ENCODE results near the gene RNF208. TPM values are rescaled to one million over a fixed set of nuclear protein-coding genes. Genes with fewer than 3 reads are reported as not detected.

Gene RNF208
- total RNA-seq, 1 donor from 2014 or later: not detected

DNA sequence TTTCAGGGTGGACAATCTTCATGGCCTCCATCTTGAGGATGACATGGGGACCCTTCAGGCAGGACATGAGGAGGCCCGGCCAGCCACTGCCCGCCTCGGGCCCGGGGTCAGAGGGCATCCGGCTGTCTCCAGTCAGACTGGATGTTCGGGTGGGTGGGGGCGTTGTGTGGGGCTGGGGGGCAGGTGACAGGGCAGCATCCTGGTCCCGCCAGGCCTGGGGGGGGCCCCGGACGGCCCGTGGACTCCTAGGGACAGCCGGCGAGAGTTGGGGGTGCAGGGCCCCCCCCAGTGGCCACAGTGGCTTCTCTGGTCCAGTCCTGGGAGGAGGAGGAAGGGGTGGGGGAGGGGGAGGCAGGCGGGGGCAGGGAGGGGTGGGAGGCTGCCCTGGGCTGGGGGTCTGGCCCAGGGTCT lies 940 bp downstream of the RNF208 start:
- Histone ChIP-seq H3K4me3 (ENCODE audit: low read depth, low read length) (no peak overlapping the region), H3K36me3 (ENCODE audit: control insufficient read depth, insufficient read depth, low read length) (peaks cover 4% of the 10 kb centered on the region), H3K27me3 (ENCODE audit: control insufficient read depth, insufficient read depth, low read length) (no peaks in the 10 kb centered on the region)
- TF ChIP-seq, protein P1, sequence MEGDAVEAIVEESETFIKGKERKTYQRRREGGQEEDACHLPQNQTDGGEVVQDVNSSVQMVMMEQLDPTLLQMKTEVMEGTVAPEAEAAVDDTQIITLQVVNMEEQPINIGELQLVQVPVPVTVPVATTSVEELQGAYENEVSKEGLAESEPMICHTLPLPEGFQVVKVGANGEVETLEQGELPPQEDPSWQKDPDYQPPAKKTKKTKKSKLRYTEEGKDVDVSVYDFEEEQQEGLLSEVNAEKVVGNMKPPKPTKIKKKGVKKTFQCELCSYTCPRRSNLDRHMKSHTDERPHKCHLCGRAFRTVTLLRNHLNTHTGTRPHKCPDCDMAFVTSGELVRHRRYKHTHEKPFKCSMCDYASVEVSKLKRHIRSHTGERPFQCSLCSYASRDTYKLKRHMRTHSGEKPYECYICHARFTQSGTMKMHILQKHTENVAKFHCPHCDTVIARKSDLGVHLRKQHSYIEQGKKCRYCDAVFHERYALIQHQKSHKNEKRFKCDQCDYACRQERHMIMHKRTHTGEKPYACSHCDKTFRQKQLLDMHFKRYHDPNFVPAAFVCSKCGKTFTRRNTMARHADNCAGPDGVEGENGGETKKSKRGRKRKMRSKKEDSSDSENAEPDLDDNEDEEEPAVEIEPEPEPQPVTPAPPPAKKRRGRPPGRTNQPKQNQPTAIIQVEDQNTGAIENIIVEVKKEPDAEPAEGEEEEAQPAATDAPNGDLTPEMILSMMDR (IDR thresholded peaks at IDR 0.05; ENCODE audit: insufficient read depth, low read length, severe bottlenecking): no peak
- DNase-seq (ENCODE audit: low read depth) (no peak), FAIRE-seq (no peak)

DNA sequence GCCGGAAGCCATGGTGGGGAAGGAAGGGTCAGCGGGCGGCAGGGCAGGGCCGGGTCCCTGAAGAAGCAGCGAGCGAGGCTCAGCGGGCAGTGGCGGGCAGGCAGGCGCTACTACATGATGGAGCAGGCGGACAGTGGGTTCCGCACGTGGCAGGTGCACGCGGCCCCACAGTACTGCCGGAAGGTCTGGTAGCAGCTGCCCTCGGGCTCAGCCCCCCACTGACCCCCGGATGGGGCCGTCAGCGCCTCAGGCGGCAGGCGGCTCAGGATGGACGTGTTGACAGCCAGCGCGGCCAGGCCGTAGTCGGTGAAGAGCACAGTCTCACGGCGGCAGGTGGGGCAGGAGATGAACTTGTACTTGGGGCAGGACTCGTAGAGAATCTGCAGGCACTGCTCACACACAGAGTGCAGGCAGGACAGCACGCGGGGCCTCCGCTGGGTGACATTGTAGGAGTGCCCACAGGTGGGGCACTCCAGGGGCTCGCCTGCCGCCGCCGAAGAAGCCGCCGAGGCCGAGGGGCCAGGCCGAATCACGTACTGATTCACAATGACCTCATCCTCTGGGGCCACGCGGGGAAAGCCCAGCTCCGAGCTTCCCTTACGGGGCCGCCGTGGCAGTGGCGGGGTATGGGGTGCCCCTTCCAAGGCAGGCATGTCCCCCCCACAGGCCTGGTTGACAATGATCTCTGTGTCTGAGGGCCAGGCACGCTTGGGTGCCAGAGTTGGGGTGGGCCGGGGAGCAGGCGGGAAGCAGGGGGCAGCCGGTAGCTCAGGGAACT lies 1.5 kb downstream of the RNF208 start:
- no peak for FAIRE-seq
- no peaks in the 10 kb centered on the region for H3K27me3 ChIP-seq (ENCODE audit: control insufficient read depth, insufficient read depth, low read length)

DNA sequence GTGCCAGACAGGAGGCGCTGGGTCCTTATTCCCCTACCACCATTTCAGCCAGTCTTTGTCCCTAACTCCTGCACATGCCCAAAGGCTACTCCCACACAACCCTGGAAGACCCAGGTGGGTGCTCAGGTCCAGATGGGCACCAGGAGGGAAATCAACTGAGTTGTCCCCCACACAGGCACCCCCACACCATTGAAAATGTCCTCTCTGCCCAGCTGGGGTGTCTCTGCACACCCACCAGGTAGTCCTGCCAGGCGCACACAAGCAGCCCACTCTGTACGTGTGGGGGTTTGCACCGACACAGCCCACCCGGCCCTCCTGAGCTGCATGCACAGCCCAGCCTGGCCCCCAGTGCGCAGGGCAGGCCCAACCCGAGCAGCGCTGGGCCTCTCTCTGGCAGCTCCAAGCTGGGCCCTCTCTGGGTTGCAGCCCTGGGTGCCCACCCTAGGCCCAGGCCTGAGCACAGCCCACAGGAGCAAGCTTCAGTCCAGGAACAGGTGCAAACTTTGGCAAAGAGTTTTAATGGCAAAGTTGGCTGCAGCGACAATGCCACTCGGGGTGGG lies 2.2 kb downstream of the RNF208 start:
- no peak for DNase-seq (ENCODE audit: low read depth)
- Histone ChIP-seq H3K27me3 (ENCODE audit: control insufficient read depth, insufficient read depth, low read length) (no peaks in the 10 kb centered on the region), H3K36me3 (ENCODE audit: control insufficient read depth, insufficient read depth, low read length) (peaks cover 4% of the 10 kb centered on the region), H3K4me3 (ENCODE audit: low read depth, low read length) (no peak overlapping the region)
- FAIRE-seq: no peak
- TF ChIP-seq, protein P1 (IDR thresholded peaks at IDR 0.05; ENCODE audit: insufficient read depth, low read length, severe bottlenecking): no peak

More for the DNA sequence above, 1.5 kb downstream of the RNF208 start:
- TF ChIP-seq, protein P1 (IDR thresholded peaks at IDR 0.05; ENCODE audit: insufficient read depth, low read length, severe bottlenecking): no peak
- no peak for DNase-seq (ENCODE audit: low read depth)
- Histone ChIP-seq H3K36me3 (ENCODE audit: control insufficient read depth, insufficient read depth, low read length) (peaks cover 4% of the 10 kb centered on the region), H3K4me3 (ENCODE audit: low read depth, low read length) (no peak overlapping the region)

DNA sequence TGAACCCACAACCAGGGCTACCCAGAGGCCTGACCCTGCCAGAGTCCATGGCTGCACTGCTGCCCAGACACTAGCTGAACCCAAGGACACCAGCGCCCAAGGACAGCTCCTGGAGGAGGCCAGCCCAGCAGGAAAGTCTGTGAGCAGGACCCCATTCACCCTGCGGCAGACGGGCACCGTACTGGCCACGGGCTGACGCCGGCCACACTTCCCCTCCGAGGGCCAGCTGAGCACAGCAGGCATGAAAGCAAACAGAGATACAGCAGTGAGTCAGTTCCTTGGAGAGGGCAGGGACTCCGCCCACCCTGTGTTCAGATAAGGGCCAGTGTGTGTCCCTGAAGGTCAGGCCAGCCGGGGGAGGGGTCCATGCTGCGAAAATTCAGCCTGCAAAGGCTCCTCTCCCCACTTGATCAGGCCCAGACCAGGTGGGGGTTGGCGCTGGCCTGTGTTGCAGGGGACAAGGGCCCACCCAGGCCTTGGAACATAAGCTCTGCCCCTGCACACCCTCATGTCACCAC lies 3.2 kb downstream of the RNF208 start:
- Histone ChIP-seq H3K27me3 (ENCODE audit: control insufficient read depth, insufficient read depth, low read length) (no peaks in the 10 kb centered on the region), H3K4me3 (ENCODE audit: low read depth, low read length) (no peak overlapping the region), H3K36me3 (ENCODE audit: control insufficient read depth, insufficient read depth, low read length) (peaks cover 4% of the 10 kb centered on the region)
- TF ChIP-seq, protein P1 (IDR thresholded peaks at IDR 0.05; ENCODE audit: insufficient read depth, low read length, severe bottlenecking): no peak
- no peak for FAIRE-seq
- peak; percentile 42 for DNase-seq (ENCODE audit: low read depth)

DNA sequence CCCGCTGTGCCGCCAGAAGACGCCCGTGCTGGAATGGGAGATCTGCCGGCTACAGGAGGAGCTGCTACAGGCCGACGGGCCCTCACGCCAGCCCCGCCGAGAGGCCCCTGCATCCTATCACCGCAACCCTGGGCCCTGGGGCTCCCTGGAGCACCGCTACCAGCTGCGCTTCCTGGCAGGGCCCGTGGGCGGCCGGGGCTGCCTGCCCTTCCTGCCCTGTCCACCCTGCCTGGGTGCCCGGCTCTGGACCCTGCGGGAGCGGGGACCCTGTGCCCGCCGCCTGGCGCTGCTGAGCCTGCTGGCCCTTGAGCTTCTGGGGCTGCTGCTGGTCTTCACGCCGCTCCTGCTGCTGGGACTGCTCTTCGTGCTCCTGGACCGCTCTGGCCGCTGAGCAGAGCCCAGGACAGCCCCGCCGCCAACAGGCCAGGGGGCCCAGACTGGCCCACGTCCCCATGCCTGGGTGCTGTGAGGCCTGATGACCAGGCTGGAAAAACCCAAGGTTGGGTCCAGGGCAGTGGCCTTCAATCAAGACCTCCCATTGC lies 3.8 kb downstream of the RNF208 start:
- peaks cover 6% of the 10 kb centered on the region for H3K36me3 ChIP-seq (ENCODE audit: control insufficient read depth, insufficient read depth, low read length)
- H3K4me3 ChIP-seq (ENCODE audit: low read depth, low read length): no peak overlapping the region
- DNase-seq (ENCODE audit: low read depth) (no peak), FAIRE-seq (no peak)
- TF ChIP-seq, protein P1 (IDR thresholded peaks at IDR 0.05; ENCODE audit: insufficient read depth, low read length, severe bottlenecking): no peak
- H3K27me3 ChIP-seq (ENCODE audit: control insufficient read depth, insufficient read depth, low read length): no peaks in the 10 kb centered on the region
